Measurements from ENCODE around the gene RNF44.

Gene RNF44

GRCh38 chr5:176491901-176492300, 45.3 kb downstream of the RNF44 start:
- no peak for TF ChIP-seq POLR2AphosphoS5 (IDR thresholded peaks at IDR 0.05; ENCODE audit: low read depth, low read length)
- no peak for TF ChIP-seq FOXP2 (optimal IDR thresholded peaks at IDR 0.05; ENCODE audit: borderline replicate concordance, extremely low read depth, extremely low read length, insufficient read depth)
- no peak for TF ChIP-seq TAF1 (IDR thresholded peaks at IDR 0.05; ENCODE audit: borderline replicate concordance, insufficient read depth, low read length)
- TF ChIP-seq, protein P1, sequence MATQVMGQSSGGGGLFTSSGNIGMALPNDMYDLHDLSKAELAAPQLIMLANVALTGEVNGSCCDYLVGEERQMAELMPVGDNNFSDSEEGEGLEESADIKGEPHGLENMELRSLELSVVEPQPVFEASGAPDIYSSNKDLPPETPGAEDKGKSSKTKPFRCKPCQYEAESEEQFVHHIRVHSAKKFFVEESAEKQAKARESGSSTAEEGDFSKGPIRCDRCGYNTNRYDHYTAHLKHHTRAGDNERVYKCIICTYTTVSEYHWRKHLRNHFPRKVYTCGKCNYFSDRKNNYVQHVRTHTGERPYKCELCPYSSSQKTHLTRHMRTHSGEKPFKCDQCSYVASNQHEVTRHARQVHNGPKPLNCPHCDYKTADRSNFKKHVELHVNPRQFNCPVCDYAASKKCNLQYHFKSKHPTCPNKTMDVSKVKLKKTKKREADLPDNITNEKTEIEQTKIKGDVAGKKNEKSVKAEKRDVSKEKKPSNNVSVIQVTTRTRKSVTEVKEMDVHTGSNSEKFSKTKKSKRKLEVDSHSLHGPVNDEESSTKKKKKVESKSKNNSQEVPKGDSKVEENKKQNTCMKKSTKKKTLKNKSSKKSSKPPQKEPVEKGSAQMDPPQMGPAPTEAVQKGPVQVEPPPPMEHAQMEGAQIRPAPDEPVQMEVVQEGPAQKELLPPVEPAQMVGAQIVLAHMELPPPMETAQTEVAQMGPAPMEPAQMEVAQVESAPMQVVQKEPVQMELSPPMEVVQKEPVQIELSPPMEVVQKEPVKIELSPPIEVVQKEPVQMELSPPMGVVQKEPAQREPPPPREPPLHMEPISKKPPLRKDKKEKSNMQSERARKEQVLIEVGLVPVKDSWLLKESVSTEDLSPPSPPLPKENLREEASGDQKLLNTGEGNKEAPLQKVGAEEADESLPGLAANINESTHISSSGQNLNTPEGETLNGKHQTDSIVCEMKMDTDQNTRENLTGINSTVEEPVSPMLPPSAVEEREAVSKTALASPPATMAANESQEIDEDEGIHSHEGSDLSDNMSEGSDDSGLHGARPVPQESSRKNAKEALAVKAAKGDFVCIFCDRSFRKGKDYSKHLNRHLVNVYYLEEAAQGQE (IDR thresholded peaks at IDR 0.05; ENCODE audit: insufficient read depth in 1 of 2, low read depth in 2 of 2, low read length in 2 of 2): no peak
- no peak for TF ChIP-seq SIN3A (IDR thresholded peaks at IDR 0.05; ENCODE audit: borderline replicate concordance, insufficient read depth, low read length)

GRCh38 chr5:176491101-176491502, 46.1 kb downstream of the RNF44 start:
- no peak for TF ChIP-seq POLR2AphosphoS5 (IDR thresholded peaks at IDR 0.05; ENCODE audit: low read depth, low read length)
- no peak for TF ChIP-seq FOXP2 (optimal IDR thresholded peaks at IDR 0.05; ENCODE audit: borderline replicate concordance, extremely low read depth, extremely low read length, insufficient read depth)
- TF ChIP-seq TAF1 (IDR thresholded peaks at IDR 0.05; ENCODE audit: borderline replicate concordance, insufficient read depth, low read length): no peak
- TF ChIP-seq SIN3A (IDR thresholded peaks at IDR 0.05; ENCODE audit: borderline replicate concordance, insufficient read depth, low read length): no peak
- TF ChIP-seq, protein P1 (IDR thresholded peaks at IDR 0.05; ENCODE audit: insufficient read depth in 1 of 2, low read depth in 2 of 2, low read length in 2 of 2): no peak

DNA sequence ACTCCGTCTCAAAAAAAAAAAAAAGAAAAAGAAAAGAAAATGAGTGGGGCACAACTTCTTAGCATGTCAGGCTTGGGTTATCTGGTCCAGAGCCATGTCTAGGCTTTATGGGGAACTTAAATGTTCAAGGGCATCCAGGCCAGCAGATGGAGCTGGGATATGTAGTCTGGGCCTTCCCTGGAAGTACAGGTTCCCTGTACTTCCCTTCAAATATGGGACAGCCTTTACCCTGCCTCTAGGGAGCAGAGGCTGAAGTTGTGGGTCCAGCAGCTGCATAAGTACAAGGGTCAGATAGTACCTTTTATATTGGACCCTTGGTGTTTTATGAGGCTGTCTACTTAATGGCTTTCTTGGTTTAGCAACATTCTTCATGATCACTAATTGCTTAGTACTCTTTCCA, 46.9 kb downstream of the RNF44 start:
- no peak for TF ChIP-seq POLR2AphosphoS5 (IDR thresholded peaks at IDR 0.05; ENCODE audit: low read depth, low read length)
- TF ChIP-seq, protein P1 (IDR thresholded peaks at IDR 0.05; ENCODE audit: insufficient read depth in 1 of 2, low read depth in 2 of 2, low read length in 2 of 2): no peak

DNA sequence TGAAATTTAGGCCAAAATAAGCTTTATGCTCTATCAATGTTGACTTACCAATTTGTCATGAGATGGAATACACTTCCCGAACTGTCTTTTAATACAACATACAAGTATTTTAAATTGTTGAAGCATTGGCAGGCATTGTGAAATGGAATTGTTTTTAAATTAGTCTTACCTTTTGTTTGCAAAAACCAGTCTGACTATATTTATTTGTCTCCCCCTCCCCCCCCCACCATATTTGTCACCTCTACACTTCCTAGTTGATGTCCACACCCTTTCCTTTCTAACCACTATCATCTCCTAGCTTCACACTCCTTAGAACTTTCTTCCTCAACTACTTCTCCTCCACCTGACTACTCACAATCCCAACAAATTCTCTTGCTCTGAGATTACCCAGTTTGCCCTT, 48.1 kb downstream of the RNF44 start:
- no peak for TF ChIP-seq SIN3A (IDR thresholded peaks at IDR 0.05; ENCODE audit: borderline replicate concordance, insufficient read depth, low read length)
- TF ChIP-seq POLR2AphosphoS5 (IDR thresholded peaks at IDR 0.05; ENCODE audit: low read depth, low read length): no peak
- no peak for TF ChIP-seq FOXP2 (optimal IDR thresholded peaks at IDR 0.05; ENCODE audit: borderline replicate concordance, extremely low read depth, extremely low read length, insufficient read depth)
- no peak for TF ChIP-seq TAF1 (IDR thresholded peaks at IDR 0.05; ENCODE audit: borderline replicate concordance, insufficient read depth, low read length)
- TF ChIP-seq, protein P1 (IDR thresholded peaks at IDR 0.05; ENCODE audit: insufficient read depth in 1 of 2, low read depth in 2 of 2, low read length in 2 of 2): no peak

DNA sequence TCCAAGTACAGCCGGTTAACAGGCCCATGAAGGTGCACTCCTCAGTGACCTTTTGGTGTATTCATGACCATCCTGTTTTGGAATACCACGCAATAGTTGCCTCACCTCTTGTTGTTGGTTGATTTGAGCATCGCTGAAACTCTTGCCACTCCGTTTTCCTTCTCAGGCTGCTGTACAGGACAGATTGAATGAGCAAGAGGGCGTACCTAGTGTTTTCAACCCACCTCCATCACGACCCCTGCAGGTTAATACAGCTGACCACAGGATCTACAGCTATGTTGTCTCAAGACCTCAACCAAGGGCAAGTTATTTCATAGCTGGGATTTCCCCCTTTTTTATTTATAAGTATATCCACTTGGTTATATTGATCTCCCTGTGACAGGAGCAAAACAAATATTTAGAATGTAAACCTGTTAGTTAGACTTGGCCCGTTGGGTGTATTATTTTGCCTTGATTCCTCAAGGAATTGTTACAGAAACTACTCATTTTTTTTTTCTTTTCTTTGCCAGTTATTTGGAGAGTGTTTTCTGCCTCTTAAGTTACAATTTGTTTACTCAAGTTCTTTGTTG, 50.9 kb downstream of the RNF44 start:
- TF ChIP-seq POLR2AphosphoS5 (IDR thresholded peaks at IDR 0.05; ENCODE audit: low read depth, low read length): no peak
- no peak for TF ChIP-seq FOXP2 (optimal IDR thresholded peaks at IDR 0.05; ENCODE audit: borderline replicate concordance, extremely low read depth, extremely low read length, insufficient read depth)
- no peak for TF ChIP-seq TAF1 (IDR thresholded peaks at IDR 0.05; ENCODE audit: borderline replicate concordance, insufficient read depth, low read length)
- TF ChIP-seq, protein P1 (IDR thresholded peaks at IDR 0.05; ENCODE audit: insufficient read depth in 1 of 2, low read depth in 2 of 2, low read length in 2 of 2): no peak
- TF ChIP-seq SIN3A (IDR thresholded peaks at IDR 0.05; ENCODE audit: borderline replicate concordance, insufficient read depth, low read length): no peak
